Left hindlimb (tissue), 1 donor: Measurements from ENCODE around the gene ULK3.

Experiments
- DNase-seq: peaks from one replicate; pipeline ENCODE4 v3.0.0-alpha.2; 2018

Gene ULK3

GRCh38 chr15:74839526-74840395 is 3.2 kb downstream of the ULK3 start:
- no peak for DNase-seq

GRCh38 chr15:74838746-74839525 is 4.0 kb downstream of the ULK3 start:
- no peak for DNase-seq

GRCh38 chr15:74838137-74838516 is 4.8 kb downstream of the ULK3 start:
- DNase-seq = no peak

GRCh38 chr15:74837482-74838136 is 5.3 kb downstream of the ULK3 start:
- DNase-seq = no peak

- no peak for DNase-seq
Measured at GRCh38 chr15:74836846-74837245, 6.1 kb downstream of the ULK3 start.

GRCh38 chr15:74835312-74835823 is 7.6 kb downstream of the ULK3 start:
- DNase-seq = no peak

- DNase-seq = no peak
Measured at GRCh38 chr15:74833376-74834107, 9.4 kb downstream of the ULK3 start.

- DNase-seq = no peak
Measured at GRCh38 chr15:74832826-74833225, 10.1 kb downstream of the ULK3 start.

GRCh38 chr15:74831813-74832495 is 11.0 kb downstream of the ULK3 start:
- DNase-seq = no peak

GRCh38 chr15:74830868-74831267 is 12.1 kb downstream of the ULK3 start:
- DNase-seq = no peak

GRCh38 chr15:74829991-74830390 is 13.0 kb downstream of the ULK3 start:
- no peak for DNase-seq

- no peak for DNase-seq
Measured at GRCh38 chr15:74829486-74829885, 13.5 kb downstream of the ULK3 start.

- no peak for DNase-seq
Measured at GRCh38 chr15:74828835-74829234, 14.1 kb downstream of the ULK3 start.

GRCh38 chr15:74827614-74828013 is 15.3 kb downstream of the ULK3 start:
- DNase-seq = no peak

- no peak for DNase-seq
Measured at GRCh38 chr15:74826921-74827320, 16.0 kb downstream of the ULK3 start.

- DNase-seq = no peak
Measured at GRCh38 chr15:74826364-74826819, 16.6 kb downstream of the ULK3 start, which contains the start of gene CPLX3. CPLX3 (plus strand) TSS chr15:74826627; CDS start chr15:74826704, 77 bp downstream.

GRCh38 chr15:74825866-74826265 is 17.1 kb downstream of the ULK3 start:
- no peak for DNase-seq

GRCh38 chr15:74824976-74825375 is 18.0 kb downstream of the ULK3 start:
- DNase-seq = no peak

- DNase-seq = no peak
Measured at GRCh38 chr15:74823324-74823723, 19.6 kb downstream of the ULK3 start.

- no peak for DNase-seq
Measured at GRCh38 chr15:74822233-74822632, 20.7 kb downstream of the ULK3 start.

GRCh38 chr15:74821790-74822158 is 21.2 kb downstream of the ULK3 start:
- DNase-seq = no peak
